Measurements from ENCODE around the gene ZMAT5. TPM values are rescaled to one million over a fixed set of nuclear protein-coding genes. Genes with fewer than 3 reads are reported as not detected.
A peak's percentile ranks its signal among the peaks of the same experiment; 100 is the strongest.

The ZMAT5 gene
- total RNA-seq (2021; ENCODE audit: unreplicated experiment) (16.0 TPM), Bru-seq, nascent RNA (percentile 41 among the genes with signal in this experiment), BruChase-seq, experiment 1, labeled RNA remaining after a 6-hour chase (percentile 43 among the genes with signal in this experiment), BruChase-seq, experiment 2, labeled RNA remaining after a 2-hour chase (percentile 42 among the genes with signal in this experiment)
- polyA plus RNA-seq (2012): 18.2 and 20.0 TPM in 2 replicates
- long read RNA-seq, partial matches to known transcripts: 3 of 18 reads
- long read RNA-seq, other reads (novel, unspliced or antisense): 13 of 18 reads

GRCh38 chr22:29766632-29767170 is at the start of gene ZMAT5:
Gene ZMAT5, minus strand, starts transcription at chr22:29767007. Its CDS starts 18,463 bp downstream, at chr22:29748544.
- intact Hi-C loops (cut with micrococcal nuclease): no loop called here
- peak within 1 kb of the TSS; percentile 91 for H3K4me2 ChIP-seq (ENCODE audit: low read length)
- peaks cover 15 to 19% of the 10 kb centered on the region in 2 experiments; a peak in 3 of 4 replicates for H3K36me3 ChIP-seq (ENCODE audit: control insufficient read depth in 1 of 2, insufficient read depth in 2 of 2, low read length in 2 of 2)
- H3K79me2 ChIP-seq (ENCODE audit: insufficient read depth, low read length): peaks cover 32% of the 10 kb centered on the region
- POLR2A ChIA-PET: interaction anchor here (0.8 kb wide), 1 partner anchor 65 kb away, joined by 3 read pairs; no protein-coding TSS in a partner anchor
- peak; percentile 96 for ATAC-seq
- peak; percentile 97 for DNase-seq (ENCODE audit: low read depth, low spot score)
- peak within 1 kb of the TSS; percentile 82 for H3K27ac ChIP-seq (ENCODE audit: low read depth, low read length)
- H3K9ac ChIP-seq (ENCODE audit: low read length): peak within 1 kb of the TSS; percentile 80
- no peaks in the 10 kb centered on the region for H4K20me1 ChIP-seq (ENCODE audit: insufficient read depth)
- H3K9me3 ChIP-seq (ENCODE audit: control insufficient read depth in 1 of 2, insufficient read depth in 1 of 2, low read depth in 1 of 2, low read length in 2 of 2): no peaks in the 10 kb centered on the region
- no peak within 1 kb of the TSS for H2AFZ ChIP-seq (ENCODE audit: low read depth, low read length, poor library complexity, severe bottlenecking)
- H3K27me3 ChIP-seq (ENCODE audit: insufficient read depth, low read length): no peaks in the 10 kb centered on the region
- CTCF ChIA-PET: interaction anchor here (1.0 kb wide), 1 partner anchor 322 kb away, joined by 7 read pairs; no protein-coding TSS in a partner anchor
- BruUV-seq (replicated peaks): no TSS peak
- no peaks in the 10 kb centered on the region for H3K9me2 ChIP-seq (ENCODE audit: insufficient read depth)
- H3K4me3 ChIP-seq (replicated peaks in 1 of 2; ENCODE audit: low read depth in 1 of 2, low read length in 2 of 2): peak within 1 kb of the TSS; percentile 75 to 83
- RAD21 ChIA-PET (ENCODE audit: low non-redundant PET in 1 of 2, low total read pairs in 2 of 2, uncharacterized antibody in 2 of 2, unreplicated experiment in 2 of 2): interaction anchor here in 1 of 2 experiments (0.7 to 1.1 kb wide), 2 partner anchors 64 to 65 kb away, joined by 3 read pairs; no protein-coding TSS in a partner anchor
- H3K4me1 ChIP-seq (ENCODE audit: control insufficient read depth in 1 of 2, insufficient read depth in 2 of 2, low read length in 2 of 2): peaks cover 14 to 37% of the 10 kb centered on the region in 2 experiments
- TF ChIP-seq SRF (IDR thresholded peaks at IDR 0.05; ENCODE audit: low read depth) (no peak), FOSL1 (IDR thresholded peaks at IDR 0.05; ENCODE audit: low read depth) (no peak), JUND (IDR thresholded peaks at IDR 0.05) (no peak), ZBTB33 (IDR thresholded peaks at IDR 0.05; ENCODE audit: extremely low read depth, insufficient replicate concordance, low read length) (peak; percentile 80), POLR2A (IDR thresholded peaks at IDR 0.05; ENCODE audit: borderline replicate concordance, extremely low read depth, insufficient read depth, insufficient read length) (peak; percentile 92), EZH2phosphoT487 (IDR thresholded peaks at IDR 0.05; ENCODE audit: borderline replicate concordance) (no peak), POLR2AphosphoS5 (IDR thresholded peaks at IDR 0.05; ENCODE audit: low read depth, low read length) (peak; percentile 91), MAX (IDR thresholded peaks at IDR 0.05) (no peak; the same call in 1 of the 2 replicates), EGR1 (IDR thresholded peaks at IDR 0.05; ENCODE audit: low read depth) (no peak), ATF3 (IDR thresholded peaks at IDR 0.05) (no peak), YY1 (IDR thresholded peaks at IDR 0.05; ENCODE audit: extremely low read depth, insufficient replicate concordance, low read depth, low read length) (no peak), ZNF274 (IDR thresholded peaks at IDR 0.05; ENCODE audit: low read depth, low read length) (no peak), EZH2 (IDR thresholded peaks at IDR 0.05) (no peak), ELF1 (IDR thresholded peaks at IDR 0.05; ENCODE audit: borderline replicate concordance, low read depth) (peak; percentile 53; the same call in 1 of the 2 replicates), TCF7L2 (IDR thresholded peaks at IDR 0.05; ENCODE audit: borderline replicate concordance, extremely low read depth, insufficient read depth, insufficient read length) (no peak), CBX3 (IDR thresholded peaks at IDR 0.05; ENCODE audit: low read depth) (no peak), REST (IDR thresholded peaks at IDR 0.05; ENCODE audit: low read depth) (no peak), RAD21 (IDR thresholded peaks at IDR 0.05; ENCODE audit: low read depth) (no peak), SP1 (IDR thresholded peaks at IDR 0.05; ENCODE audit: low read depth) (peak; percentile 73), SIN3A (IDR thresholded peaks at IDR 0.05; ENCODE audit: low read depth) (peak; percentile 73; the same call in 1 of the 2 replicates), CEBPB (IDR thresholded peaks at IDR 0.05; ENCODE audit: low read depth) (no peak)
